Suprapubic skin (tissue), 4 donors: ENCODE data around the gene INPP5A. TPM values are rescaled to one million over a fixed set of nuclear protein-coding genes. Genes with fewer than 3 reads are reported as not detected.

Source experiments
- DNase-seq, 2 donors: peaks; one replicate each; pipeline ENCODE4 v3.0.0-alpha.2; 2019; ENCODE audit warnings: low spot score in 2 of 2
- H3K27ac ChIP-seq: fragments of 200-600 bp; sonication (generic); one replicate; pipeline ENCODE4 v1.5.1; 2019
- H3K27me3 ChIP-seq: fragments of 200-600 bp; sonication (generic); one replicate; pipeline ENCODE4 v1.5.1; 2019
- H3K36me3 ChIP-seq: fragments of 200-600 bp; sonication (generic); one replicate; pipeline ENCODE4 v1.5.1; 2019
- H3K4me1 ChIP-seq: fragments of 200-600 bp; sonication (generic); one replicate; pipeline ENCODE4 v1.5.1; 2019
- H3K4me3 ChIP-seq: fragments of 200-600 bp; sonication (generic); one replicate; pipeline ENCODE4 v1.5.1; 2019; ENCODE audit warnings: mild to moderate bottlenecking
- H3K9me3 ChIP-seq: fragments of 200-600 bp; sonication (generic); one replicate; pipeline ENCODE4 v1.5.1; 2019
- CTCF ChIP-seq, 2 donors: fragments of 200-600 bp in 1 of 2; fragments of 450-650 bp in 1 of 2; sonication (generic) in 1 of 2; IDR thresholded peaks; one replicate each; pipeline ENCODE4 v1.5.1; 2016 to 2019; ENCODE audit warnings: antibody characterized with exemption in 2 of 2, mild to moderate bottlenecking in 1 of 2, moderate library complexity in 1 of 2
- EP300 ChIP-seq: sonication (generic); formaldehyde crosslinking; IDR thresholded peaks from one replicate; pipeline ENCODE4 v1.6.1; 2017; ENCODE audit warnings: antibody characterized with exemption
- POLR2A ChIP-seq, 2 donors: fragments of 450-650 bp; IDR thresholded peaks; one replicate each; pipeline ENCODE4 v1.6.1; 2017; ENCODE audit warnings: antibody characterized with exemption in 2 of 2, mild to moderate bottlenecking in 2 of 2, moderate library complexity in 2 of 2
- POLR2AphosphoS5 ChIP-seq, 3 donors: sonication (generic); formaldehyde crosslinking; IDR thresholded peaks; one replicate each; pipeline ENCODE4 v1.6.1; 2017; ENCODE audit warnings: antibody characterized with exemption in 3 of 3
- WGBS: methylation state at CpG from one replicate; pipeline ENCODE4 v1.1.5; 2018; 5-methylcytosine and 5-hydroxymethylcytosine counted together
- total RNA-seq, 4 donors: library from RNA; depleted of rRNA; stranded (reverse); fragments of >200 nt; gene quantifications; one replicate each; pipeline ENCODE4 v1.1.0, GENCODE V29; 2016

Gene INPP5A
- total RNA-seq, 4 donors from 2014 or later, result 28.1 to 39.1 (median 32.3) TPM

- DNase-seq, result peak in 1 of 2 donors; percentile 16
- H3K4me3 ChIP-seq, result no peak overlapping the region
- H3K36me3 ChIP-seq, result no peaks in the 10 kb centered on the region
- H3K4me1 ChIP-seq, result peaks cover 3% of the 10 kb centered on the region
- 86% methylated on average over 14 of the region's 18 CpGs for WGBS
- no peaks in the 10 kb centered on the region for H3K9me3 ChIP-seq
- no peak overlapping the region for H3K27ac ChIP-seq
- no peaks in the 10 kb centered on the region for H3K27me3 ChIP-seq
- TF ChIP-seq EP300, result no peak
- TF ChIP-seq CTCF (IDR thresholded peaks at IDR 0.05), result no peak
- TF ChIP-seq POLR2A (IDR thresholded peaks at IDR 0.05), result no peak
- TF ChIP-seq POLR2AphosphoS5 (IDR thresholded peaks at IDR 0.05), result no peak
Measured at GRCh38 chr10:132608511-132609195, 71.1 kb downstream of the INPP5A start.

GRCh38 chr10:132609211-132609610, 71.6 kb downstream of the INPP5A start:
- H3K9me3 ChIP-seq, result no peaks in the 10 kb centered on the region
- no peak for TF ChIP-seq POLR2A (IDR thresholded peaks at IDR 0.05)
- no peaks in the 10 kb centered on the region for H3K27me3 ChIP-seq
- H3K27ac ChIP-seq, result no peak overlapping the region
- no peak for DNase-seq
- WGBS, result 97% methylated on average over 14 of the region's 14 CpGs
- H3K36me3 ChIP-seq, result no peaks in the 10 kb centered on the region
- no peak overlapping the region for H3K4me3 ChIP-seq
- H3K4me1 ChIP-seq, result peaks cover 3% of the 10 kb centered on the region

- no peak overlapping the region for H3K27ac ChIP-seq
- WGBS, result 99% methylated on average over 11 of the region's 20 CpGs
- DNase-seq, result peak in 1 of 2 donors; percentile 46
- TF ChIP-seq EP300 (no peak), POLR2A (IDR thresholded peaks at IDR 0.05) (no peak), POLR2AphosphoS5 (IDR thresholded peaks at IDR 0.05) (no peak), CTCF (IDR thresholded peaks at IDR 0.05) (no peak)
- no peaks in the 10 kb centered on the region for H3K27me3 ChIP-seq
- H3K9me3 ChIP-seq, result no peaks in the 10 kb centered on the region
- no peaks in the 10 kb centered on the region for H3K36me3 ChIP-seq
- H3K4me3 ChIP-seq, result no peak overlapping the region
- H3K4me1 ChIP-seq, result peaks cover 3% of the 10 kb centered on the region
Measured at GRCh38 chr10:132610071-132610701, 72.6 kb downstream of the INPP5A start.

GRCh38 chr10:132611026-132611910, 73.7 kb downstream of the INPP5A start:
- TF ChIP-seq CTCF (IDR thresholded peaks at IDR 0.05) (no peak), EP300 (no peak), POLR2A (IDR thresholded peaks at IDR 0.05) (no peak), POLR2AphosphoS5 (IDR thresholded peaks at IDR 0.05) (no peak)
- no peaks in the 10 kb centered on the region for H3K9me3 ChIP-seq
- peak in 1 of 2 donors; percentile 46 for DNase-seq
- WGBS, result 85% methylated on average over 5 of the region's 5 CpGs
- peaks cover 3% of the 10 kb centered on the region for H3K4me1 ChIP-seq
- H3K36me3 ChIP-seq, result no peaks in the 10 kb centered on the region
- H3K4me3 ChIP-seq, result no peak overlapping the region
- H3K27me3 ChIP-seq, result no peaks in the 10 kb centered on the region
- no peak overlapping the region for H3K27ac ChIP-seq

- TF ChIP-seq EP300, result no peak
- no peak for TF ChIP-seq POLR2A (IDR thresholded peaks at IDR 0.05)
- TF ChIP-seq CTCF (IDR thresholded peaks at IDR 0.05), result no peak
- TF ChIP-seq POLR2AphosphoS5 (IDR thresholded peaks at IDR 0.05), result no peak
- Histone ChIP-seq H3K27ac (no peak overlapping the region), H3K27me3 (no peaks in the 10 kb centered on the region), H3K36me3 (no peaks in the 10 kb centered on the region), H3K4me3 (no peak overlapping the region), H3K9me3 (no peaks in the 10 kb centered on the region), H3K4me1 (peaks cover 2% of the 10 kb centered on the region)
- DNase-seq, result peak in 1 of 2 donors; percentile 44
- 74% methylated on average over 3 of the region's 3 CpGs for WGBS
Measured at GRCh38 chr10:132611986-132612385, 74.4 kb downstream of the INPP5A start.
